Measurements from ENCODE around the gene PDCD1LG2.
"Not testable (repeated sequence)": the region's sequence is repeated elsewhere in the genome, so short reads cannot be mapped to it uniquely, and the experiment has no call there.

The PDCD1LG2 gene

GRCh38 chr9:5510360-5510931 is at the start of gene PDCD1LG2:
TSS of gene PDCD1LG2 (plus strand) at chr9:5510531. CDS start at chr9:5522547, 12,016 bp downstream.
- DNase-seq, result no peak

GRCh38 chr9:5464831-5465330 is 45.5 kb upstream of the PDCD1LG2 start:
- not testable (repeated sequence) for DNase-seq

GRCh38 chr9:5466005-5466404 is 44.3 kb upstream of the PDCD1LG2 start:
- no peak for DNase-seq

GRCh38 chr9:5466766-5467165 is 43.6 kb upstream of the PDCD1LG2 start:
- no peak for DNase-seq

GRCh38 chr9:5468850-5469249 is 41.5 kb upstream of the PDCD1LG2 start:
- DNase-seq, result no peak

- no peak for DNase-seq
These were observed 40.2 kb upstream of the PDCD1LG2 start for GRCh38 chr9:5470122-5470521.

- no peak for DNase-seq
These were observed 39.5 kb upstream of the PDCD1LG2 start for GRCh38 chr9:5470816-5471215.

- not testable (repeated sequence) for DNase-seq
These were observed 34.7 kb upstream of the PDCD1LG2 start for GRCh38 chr9:5475611-5476010.

GRCh38 chr9:5478206-5478605 is 32.1 kb upstream of the PDCD1LG2 start:
- DNase-seq, result no peak

- no peak for DNase-seq
These were observed 30.2 kb upstream of the PDCD1LG2 start for GRCh38 chr9:5479994-5480694.

- no peak for DNase-seq
These were observed 29.4 kb upstream of the PDCD1LG2 start for GRCh38 chr9:5480919-5481318.

GRCh38 chr9:5481322-5482040 is 28.9 kb upstream of the PDCD1LG2 start:
- DNase-seq, result no peak

- DNase-seq, result no peak
These were observed 28.1 kb upstream of the PDCD1LG2 start for GRCh38 chr9:5482194-5482593.

- DNase-seq, result no peak
These were observed 27.0 kb upstream of the PDCD1LG2 start for GRCh38 chr9:5483306-5483705.

GRCh38 chr9:5485378-5486085 is 24.8 kb upstream of the PDCD1LG2 start:
- DNase-seq, result no peak

- no peak for DNase-seq
These were observed 23.3 kb upstream of the PDCD1LG2 start for GRCh38 chr9:5486988-5487387.

- DNase-seq, result no peak
These were observed 21.9 kb upstream of the PDCD1LG2 start for GRCh38 chr9:5488221-5489008.

- DNase-seq, result no peak
These were observed 20.5 kb upstream of the PDCD1LG2 start for GRCh38 chr9:5489630-5490490.

- DNase-seq, result no peak
These were observed 17.2 kb upstream of the PDCD1LG2 start for GRCh38 chr9:5492965-5493678.

- DNase-seq, result peak; percentile 62
These were observed 16.4 kb upstream of the PDCD1LG2 start for GRCh38 chr9:5493679-5494511.

All from GDM1 (cell line).